KMS-11 (cell line): Measurements from ENCODE around the gene FUBP1.

Experiments used
- H2AFZ ChIP-seq: fragments of 200-600 bp; sonication (generic); 2 replicates; pipeline ENCODE4 v1.6.1; 2016; ENCODE audit warnings: antibody characterized with exemption, mixed run types, low read depth
- H3K27ac ChIP-seq: fragments of 200-600 bp; sonication (generic); 2 replicates; pipeline ENCODE4 v1.6.1; 2016; ENCODE audit warnings: mild to moderate bottlenecking, mixed run types
- H3K27me3 ChIP-seq: fragments of 200-600 bp; sonication (generic); 2 replicates; pipeline ENCODE4 v1.6.1; 2017; ENCODE audit warnings: mild to moderate bottlenecking, low read depth, mixed run types, moderate library complexity; ENCODE audit not compliant: insufficient read depth
- H3K36me3 ChIP-seq: fragments of 200-600 bp; sonication (generic); 2 replicates; pipeline ENCODE4 v1.6.1; 2017; ENCODE audit warnings: mild to moderate bottlenecking, mixed run types; ENCODE audit not compliant: insufficient read depth
- H3K4me1 ChIP-seq: fragments of 200-600 bp; sonication (generic); 2 replicates; pipeline ENCODE4 v1.6.1; 2016; ENCODE audit warnings: mild to moderate bottlenecking, low read depth, mixed run types; ENCODE audit not compliant: poor library complexity, severe bottlenecking
- H3K4me2 ChIP-seq: fragments of 200-600 bp; sonication (generic); 2 replicates; pipeline ENCODE4 v1.7.0; 2016; ENCODE audit warnings: mild to moderate bottlenecking, mixed run types
- H3K4me3 ChIP-seq: fragments of 200-600 bp; sonication (generic); IDR thresholded peaks from 2 replicates; pipeline ENCODE4 v1.6.1; 2017; ENCODE audit warnings: low read depth, low read length, mixed read lengths; ENCODE audit not compliant: insufficient read depth
- H3K79me2 ChIP-seq: fragments of 200-600 bp; sonication (generic); 2 replicates; pipeline ENCODE4 v1.6.1; 2016; ENCODE audit warnings: low read depth, mixed run types; ENCODE audit not compliant: insufficient read depth
- H3K9ac ChIP-seq: fragments of 200-600 bp; sonication (generic); 2 replicates; pipeline ENCODE4 v1.6.1; 2016; ENCODE audit warnings: mild to moderate bottlenecking, mixed run types
- H4K20me1 ChIP-seq: fragments of 200-600 bp; sonication (generic); 2 replicates; pipeline ENCODE4 v1.6.1; 2016; ENCODE audit warnings: mild to moderate bottlenecking, mixed run types; ENCODE audit not compliant: insufficient read depth
- TF ChIP-seq, protein P1 (sequence below): fragments of 200-600 bp; sonication (generic); conservative IDR thresholded peaks from 2 replicates; pipeline ENCODE4 v1.6.1; 2017; ENCODE audit warnings: low read depth, mild to moderate bottlenecking, antibody characterized with exemption, low read length, moderate library complexity, mixed read lengths

Gene FUBP1

DNA sequence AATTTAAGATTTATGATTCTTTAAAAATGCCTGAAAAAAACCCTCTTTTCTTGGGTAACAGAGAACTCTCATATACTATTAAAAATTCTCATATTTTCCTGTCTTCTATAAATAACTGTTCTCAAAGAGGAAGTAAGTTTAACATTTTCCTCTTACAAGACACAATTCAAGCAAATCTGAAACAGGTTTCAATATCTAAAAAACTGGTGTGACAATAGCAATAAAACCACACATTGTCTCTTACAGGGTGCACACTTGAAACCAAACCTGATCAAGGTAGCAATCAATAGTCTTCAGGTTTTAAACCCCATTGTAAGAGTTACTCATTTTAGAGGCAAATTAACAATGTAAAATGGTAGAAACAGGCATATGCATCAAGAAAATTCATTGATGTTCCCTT lies 28.0 kb downstream of the FUBP1 start:
- Histone ChIP-seq H2AFZ (no peak overlapping the region), H3K9ac (no peak overlapping the region), H3K4me3 (no peak overlapping the region), H3K36me3 (peaks cover 4% of the 10 kb centered on the region; the same call in 1 of the 2 replicates), H3K27me3 (no peaks in the 10 kb centered on the region), H3K27ac (peak overlapping the region; percentile 38; the same call in 1 of the 2 replicates), H3K4me1 (peaks cover 49% of the 10 kb centered on the region), H4K20me1 (no peaks in the 10 kb centered on the region), H3K79me2 (no peaks in the 10 kb centered on the region; the same call in 1 of the 2 replicates), H3K4me2 (peak overlapping the region; percentile 33; the same call in 1 of the 2 replicates)
- TF ChIP-seq, protein P1, sequence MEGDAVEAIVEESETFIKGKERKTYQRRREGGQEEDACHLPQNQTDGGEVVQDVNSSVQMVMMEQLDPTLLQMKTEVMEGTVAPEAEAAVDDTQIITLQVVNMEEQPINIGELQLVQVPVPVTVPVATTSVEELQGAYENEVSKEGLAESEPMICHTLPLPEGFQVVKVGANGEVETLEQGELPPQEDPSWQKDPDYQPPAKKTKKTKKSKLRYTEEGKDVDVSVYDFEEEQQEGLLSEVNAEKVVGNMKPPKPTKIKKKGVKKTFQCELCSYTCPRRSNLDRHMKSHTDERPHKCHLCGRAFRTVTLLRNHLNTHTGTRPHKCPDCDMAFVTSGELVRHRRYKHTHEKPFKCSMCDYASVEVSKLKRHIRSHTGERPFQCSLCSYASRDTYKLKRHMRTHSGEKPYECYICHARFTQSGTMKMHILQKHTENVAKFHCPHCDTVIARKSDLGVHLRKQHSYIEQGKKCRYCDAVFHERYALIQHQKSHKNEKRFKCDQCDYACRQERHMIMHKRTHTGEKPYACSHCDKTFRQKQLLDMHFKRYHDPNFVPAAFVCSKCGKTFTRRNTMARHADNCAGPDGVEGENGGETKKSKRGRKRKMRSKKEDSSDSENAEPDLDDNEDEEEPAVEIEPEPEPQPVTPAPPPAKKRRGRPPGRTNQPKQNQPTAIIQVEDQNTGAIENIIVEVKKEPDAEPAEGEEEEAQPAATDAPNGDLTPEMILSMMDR: no peak

GRCh38 chr1:77948841-77949424 lies 29.9 kb downstream of the FUBP1 start:
- TF ChIP-seq, protein P1: no peak
- Histone ChIP-seq H3K4me2 (no peak overlapping the region), H3K79me2 (no peaks in the 10 kb centered on the region; the same call in 1 of the 2 replicates), H3K4me3 (no peak overlapping the region), H3K36me3 (peaks cover 4% of the 10 kb centered on the region), H3K27me3 (no peaks in the 10 kb centered on the region), H3K4me1 (peaks cover 49% of the 10 kb centered on the region), H4K20me1 (no peaks in the 10 kb centered on the region), H3K27ac (no peak overlapping the region), H3K9ac (no peak overlapping the region), H2AFZ (no peak overlapping the region)

GRCh38 chr1:77945345-77945744 lies 33.5 kb downstream of the FUBP1 start:
- H3K4me1 ChIP-seq: peaks cover 18% of the 10 kb centered on the region
- H3K79me2 ChIP-seq: no peaks in the 10 kb centered on the region; the same call in 1 of the 2 replicates
- H3K27me3 ChIP-seq: no peaks in the 10 kb centered on the region
- H4K20me1 ChIP-seq: no peaks in the 10 kb centered on the region
- no peak overlapping the region for H3K27ac ChIP-seq
- H3K9ac ChIP-seq: no peak overlapping the region
- H3K4me2 ChIP-seq: no peak overlapping the region
- TF ChIP-seq, protein P1: no peak
- H3K36me3 ChIP-seq: peaks cover 4% of the 10 kb centered on the region
- no peak overlapping the region for H3K4me3 ChIP-seq
- H2AFZ ChIP-seq: no peak overlapping the region

DNA sequence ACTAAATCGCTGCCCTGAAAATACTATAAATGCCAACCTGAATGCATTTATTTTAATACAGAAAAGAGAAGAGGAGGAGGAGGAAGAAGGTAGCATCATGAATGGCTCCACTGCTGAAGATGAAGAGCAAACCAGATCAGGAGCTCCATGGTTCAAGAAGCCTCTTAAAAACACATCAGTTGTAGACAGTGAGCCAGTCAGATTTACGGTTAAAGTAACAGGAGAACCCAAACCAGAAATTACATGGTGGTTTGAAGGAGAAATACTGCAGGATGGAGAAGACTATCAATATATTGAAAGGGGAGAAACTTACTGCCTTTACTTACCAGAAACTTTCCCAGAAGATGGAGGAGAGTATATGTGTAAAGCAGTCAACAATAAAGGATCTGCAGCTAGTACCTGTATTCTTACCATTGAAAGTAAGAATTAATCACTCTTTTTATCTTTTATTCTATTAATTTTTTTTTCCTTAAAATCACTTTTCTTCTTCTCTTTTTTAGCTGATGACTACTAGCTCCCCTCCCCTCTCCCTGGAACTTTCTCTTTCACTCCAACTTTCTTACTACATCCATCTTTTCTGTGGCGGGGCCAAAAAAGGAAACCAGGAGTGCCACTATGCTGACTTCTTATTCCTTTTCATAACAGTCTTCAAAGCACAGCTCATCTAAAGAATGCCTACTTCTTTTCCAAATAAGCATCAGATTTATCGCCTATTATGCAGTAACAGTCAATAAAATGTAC lies 36.3 kb downstream of the FUBP1 start:
- TF ChIP-seq, protein P1: no peak
- Histone ChIP-seq H3K4me2 (no peak overlapping the region), H3K9ac (no peak overlapping the region), H3K4me1 (no peaks in the 10 kb centered on the region), H3K27me3 (no peaks in the 10 kb centered on the region), H2AFZ (no peak overlapping the region), H3K36me3 (no peaks in the 10 kb centered on the region; the same call in none of the 2 replicates), H3K27ac (no peak overlapping the region), H4K20me1 (no peaks in the 10 kb centered on the region), H3K79me2 (no peaks in the 10 kb centered on the region), H3K4me3 (no peak overlapping the region)
